Ovary (tissue), 9 donors: ENCODE data around the gene KCNH6. TPM values are rescaled to one million over a fixed set of nuclear protein-coding genes. Genes with fewer than 3 reads are reported as not detected.

Source experiments
- DNase-seq, 5 donors: peaks; one replicate each; pipeline ENCODE4 v3.0.0-alpha.2; 2019 to 2020
- H3K27ac ChIP-seq, 2 donors: fragments of 200-600 bp; one replicate each; pipeline versions ENCODE4 v1.5.1 to v1.8.0; 2019 to 2022
- H3K27me3 ChIP-seq: fragments of 200-600 bp; one replicate; pipeline ENCODE4 v1.8.0; 2022
- H3K36me3 ChIP-seq: fragments of 200-600 bp; sonication (generic); one replicate; pipeline ENCODE4 v1.5.1; 2019
- H3K4me1 ChIP-seq: one replicate; pipeline ENCODE4 v1.8.1; 2013; ENCODE audit warnings: mild to moderate bottlenecking, moderate library complexity; ENCODE audit not compliant: insufficient read depth
- H3K4me3 ChIP-seq: fragments of 200-600 bp; sonication (generic); one replicate; pipeline ENCODE4 v1.5.1; 2017
- H3K9me3 ChIP-seq, 2 donors: fragments of 200-600 bp in 1 of 2; sonication (generic) in 1 of 2; one replicate each; pipeline versions ENCODE4 v1.5.1 to v1.8.1; 2013 to 2019; ENCODE audit warnings: mild to moderate bottlenecking in 1 of 2, moderate library complexity in 1 of 2
- EP300 ChIP-seq: sonication (generic); formaldehyde crosslinking; IDR thresholded peaks from one replicate; pipeline ENCODE4 v1.6.1; 2017; ENCODE audit warnings: antibody characterized with exemption
- POLR2A ChIP-seq: fragments of 450-650 bp; IDR thresholded peaks from one replicate; pipeline ENCODE4 v1.6.1; 2017; ENCODE audit warnings: antibody characterized with exemption, mild to moderate bottlenecking, moderate library complexity
- WGBS, 3 donors: extraction: QIAGEN DNeasy Blood & Tissue Kit in 1 of 3; methylation state at CpG; one replicate each; pipeline versions ENCODE4 v1.1.5 to v1.1.7; 2013 to 2017; 5-methylcytosine and 5-hydroxymethylcytosine counted together
- intact Hi-C, 4 donors: fragments of 100-400 bp; cut with DNase I; formaldehyde crosslinking; loops; one replicate each; pipeline versions ENCODE4 v1.11.0 to v1.15.1; 2022 to 2023
- polyA plus RNA-seq, 2 donors: library from polyadenylated mRNA; stranded (reverse); fragments of 200-250 nt in 1 of 2; fragments of 350-450 nt in 1 of 2; fragmentation: Illumina TruSeq in 1 of 2; extraction: RNeasy Lipid Tissue Mini Kit (QIAGEN cat#74804) in 1 of 2; gene quantifications; one replicate each; pipeline ENCODE4 v1.2.3, GENCODE V29; 2013 to 2014
- total RNA-seq, 7 donors: library from RNA; depleted of rRNA in 2 of 7; stranded (reverse); fragments of >200 nt in 2 of 7; fragmentation: NEBNext Ultra II Directional in 3 of 7; extraction: Animal tissue kit (Norgen Biotek cat#: 25700) in 3 of 7; gene quantifications; one replicate each; pipeline versions ENCODE4 v1.1.0 to v1.2.4, GENCODE V29; 2016 to 2023
- TF ChIP-seq, protein P1 (sequence below), 3 donors: fragments of 450-650 bp in 2 of 3; fragments of 200-600 bp in 1 of 3; IDR thresholded peaks; one replicate each; pipeline versions ENCODE4 v1.5.1 to v1.8.0; 2016 to 2022; ENCODE audit warnings: antibody characterized with exemption in 3 of 3, mild to moderate bottlenecking in 1 of 3
- donor health status: DM: no; HTN: no; CAD: no; lungs with moderate emphysema.
- donor health status: DM: no; HTN: no; CAD: no.
- donor health status: Bipolar disorder and iron deficiency.
- donor health status: DM: yes; HTN: yes; CAD: no.
- donor health status: DM: no; HTN: no; CAD: no.
- donor health status: DM: yes; HTN: yes; CAD: no.

KCNH6 gene
- total and polyA plus RNA-seq, 9 donors = 0.36 TPM; not detected in 8

DNA sequence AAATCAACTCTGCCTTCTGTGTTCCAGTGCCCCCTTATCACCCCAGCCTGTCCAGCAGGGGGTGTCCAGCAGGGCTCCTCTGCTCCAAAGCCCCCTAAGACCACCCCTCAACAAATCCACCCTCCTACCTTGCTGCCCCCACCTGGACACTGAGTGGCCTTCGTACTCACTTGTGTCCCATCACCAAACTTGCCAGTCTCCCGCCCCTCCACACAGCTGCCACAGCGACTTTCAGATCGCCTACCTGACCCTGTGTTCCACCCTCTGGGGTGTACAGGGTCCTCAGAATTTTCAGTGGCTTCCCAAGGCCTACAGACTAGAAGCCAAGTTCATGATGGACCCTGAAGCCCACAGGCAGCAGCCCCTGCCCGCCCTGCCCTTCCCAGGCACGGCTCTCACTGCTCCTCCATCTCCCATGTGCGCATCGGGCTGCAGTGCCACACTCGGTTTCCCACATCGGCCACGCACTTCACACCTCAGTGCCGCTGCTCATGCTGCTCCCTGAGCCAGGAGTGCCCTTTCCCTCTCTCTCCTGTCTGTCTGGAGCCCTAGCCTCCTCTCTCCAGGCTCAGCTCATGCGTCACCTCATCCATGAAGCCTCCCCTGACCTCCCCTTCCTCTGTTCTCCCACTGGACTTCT is 11.8 kb downstream of the KCNH6 start:
- Histone ChIP-seq H3K4me1 (no peaks in the 10 kb centered on the region), H3K4me3 (no peak overlapping the region), H3K36me3 (no peaks in the 10 kb centered on the region), H3K27me3 (no peaks in the 10 kb centered on the region), H3K9me3 (no peaks in the 10 kb centered on the region), H3K27ac (no peak overlapping the region)
- 82 to 86% (median 85%) methylated on average over 13 of the region's 13 CpGs for WGBS, 3 donors
- TF ChIP-seq, protein P1, sequence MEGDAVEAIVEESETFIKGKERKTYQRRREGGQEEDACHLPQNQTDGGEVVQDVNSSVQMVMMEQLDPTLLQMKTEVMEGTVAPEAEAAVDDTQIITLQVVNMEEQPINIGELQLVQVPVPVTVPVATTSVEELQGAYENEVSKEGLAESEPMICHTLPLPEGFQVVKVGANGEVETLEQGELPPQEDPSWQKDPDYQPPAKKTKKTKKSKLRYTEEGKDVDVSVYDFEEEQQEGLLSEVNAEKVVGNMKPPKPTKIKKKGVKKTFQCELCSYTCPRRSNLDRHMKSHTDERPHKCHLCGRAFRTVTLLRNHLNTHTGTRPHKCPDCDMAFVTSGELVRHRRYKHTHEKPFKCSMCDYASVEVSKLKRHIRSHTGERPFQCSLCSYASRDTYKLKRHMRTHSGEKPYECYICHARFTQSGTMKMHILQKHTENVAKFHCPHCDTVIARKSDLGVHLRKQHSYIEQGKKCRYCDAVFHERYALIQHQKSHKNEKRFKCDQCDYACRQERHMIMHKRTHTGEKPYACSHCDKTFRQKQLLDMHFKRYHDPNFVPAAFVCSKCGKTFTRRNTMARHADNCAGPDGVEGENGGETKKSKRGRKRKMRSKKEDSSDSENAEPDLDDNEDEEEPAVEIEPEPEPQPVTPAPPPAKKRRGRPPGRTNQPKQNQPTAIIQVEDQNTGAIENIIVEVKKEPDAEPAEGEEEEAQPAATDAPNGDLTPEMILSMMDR (IDR thresholded peaks at IDR 0.05) = no peak
- no peak for TF ChIP-seq POLR2A
- no peak for TF ChIP-seq EP300
- no peak for DNase-seq
- intact Hi-C loops = no loop called here

DNA sequence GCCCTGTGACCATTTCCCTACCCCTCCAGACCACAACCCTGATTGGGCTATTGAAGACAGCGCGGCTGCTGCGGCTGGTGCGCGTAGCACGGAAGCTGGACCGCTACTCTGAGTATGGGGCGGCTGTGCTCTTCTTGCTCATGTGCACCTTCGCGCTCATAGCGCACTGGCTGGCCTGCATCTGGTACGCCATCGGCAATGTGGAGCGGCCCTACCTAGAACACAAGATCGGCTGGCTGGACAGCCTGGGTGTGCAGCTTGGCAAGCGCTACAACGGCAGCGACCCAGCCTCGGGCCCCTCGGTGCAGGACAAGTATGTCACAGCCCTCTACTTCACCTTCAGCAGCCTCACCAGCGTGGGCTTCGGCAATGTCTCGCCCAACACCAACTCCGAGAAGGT is 12.5 kb downstream of the KCNH6 start:
- WGBS, 3 donors = 93 to 95% (median 93%) methylated on average over 24 of the region's 24 CpGs
- H3K27ac ChIP-seq = no peak overlapping the region
- H3K4me1 ChIP-seq = no peaks in the 10 kb centered on the region
- no peak for TF ChIP-seq POLR2A
- TF ChIP-seq EP300 = no peak
- TF ChIP-seq, protein P1 (IDR thresholded peaks at IDR 0.05) = no peak
- no peak overlapping the region for H3K4me3 ChIP-seq
- H3K27me3 ChIP-seq = no peaks in the 10 kb centered on the region
- intact Hi-C loops = no loop called here
- H3K9me3 ChIP-seq = no peaks in the 10 kb centered on the region
- H3K36me3 ChIP-seq = no peaks in the 10 kb centered on the region
- DNase-seq = no peak

- Histone ChIP-seq H3K36me3 (no peaks in the 10 kb centered on the region), H3K4me1 (no peaks in the 10 kb centered on the region), H3K9me3 (no peaks in the 10 kb centered on the region), H3K27me3 (no peaks in the 10 kb centered on the region), H3K27ac (no peak overlapping the region), H3K4me3 (no peak overlapping the region)
- intact Hi-C loops = no loop called here
- DNase-seq = peak in 1 of 5 donors; percentile 11
- WGBS, 3 donors = 53 to 64% (median 57%) methylated on average over 4 of the region's 4 CpGs
- no peak for TF ChIP-seq POLR2A
- no peak for TF ChIP-seq EP300
- TF ChIP-seq, protein P1 (IDR thresholded peaks at IDR 0.05) = no peak
Observed at GRCh38 chr17:63537001-63537400, 13.8 kb downstream of the KCNH6 start.

GRCh38 chr17:63537991-63538692 is 15.0 kb downstream of the KCNH6 start:
- Histone ChIP-seq H3K9me3 (no peaks in the 10 kb centered on the region), H3K36me3 (no peaks in the 10 kb centered on the region), H3K27me3 (no peaks in the 10 kb centered on the region), H3K4me1 (no peaks in the 10 kb centered on the region), H3K27ac (no peak overlapping the region), H3K4me3 (no peak overlapping the region)
- TF ChIP-seq, protein P1 (IDR thresholded peaks at IDR 0.05) = no peak
- no peak for TF ChIP-seq EP300
- TF ChIP-seq POLR2A = no peak
- no peak for DNase-seq
- intact Hi-C loops = no loop called here
- 3 to 5% (median 4%) methylated on average over 39 to 62 of the region's 62 CpGs for WGBS, 3 donors
